Measurements from ENCODE around the gene ARHGEF17. TPM values are rescaled to one million over a fixed set of nuclear protein-coding genes. Genes with fewer than 3 reads are reported as not detected.

Gene ARHGEF17
- total and polyA plus RNA-seq, 2 of the 13 experiments (the other 11 are each of a cell fraction or from before 2014, with no cell fraction given) = 10.7 to 28.8 TPM

GRCh38 chr11:73307323-73308002 is 613 bp upstream of the ARHGEF17 start (continued):
- TF ChIP-seq PATZ1 (CRISPR knock-in tag; IDR thresholded peaks at IDR 0.05) (peak; percentile 70; the same call in 1 of the 2 replicates), HNRNPL (IDR thresholded peaks at IDR 0.05; ENCODE audit: low read depth, low read length) (no peak), NKX3-1 (CRISPR knock-in tag; IDR thresholded peaks at IDR 0.05) (no peak), MEIS1 (CRISPR knock-in tag; IDR thresholded peaks at IDR 0.05; ENCODE audit: borderline replicate concordance) (peak; percentile 66; the same call in 1 of the 2 replicates), MTERF4 (CRISPR knock-in tag; IDR thresholded peaks at IDR 0.05) (no peak), ZNF660 (CRISPR knock-in tag; IDR thresholded peaks at IDR 0.05; ENCODE audit: borderline replicate concordance, low read depth) (no peak), ZNF709 (CRISPR knock-in tag; IDR thresholded peaks at IDR 0.05) (no peak), ZNF747 (CRISPR knock-in tag; IDR thresholded peaks at IDR 0.05; ENCODE audit: borderline replicate concordance) (no peak; the same call in 1 of the 2 replicates), CAMTA2 (CRISPR knock-in tag; IDR thresholded peaks at IDR 0.05; ENCODE audit: borderline replicate concordance) (no peak), MAFF (IDR thresholded peaks at IDR 0.05; ENCODE audit: low read depth, low read length) (no peak), EED (CRISPR knock-in tag; IDR thresholded peaks at IDR 0.05) (no peak), TFDP2 (CRISPR knock-in tag; IDR thresholded peaks at IDR 0.05) (no peak; the same call in 1 of the 2 replicates), YY1 (IDR thresholded peaks at IDR 0.05; ENCODE audit: insufficient read depth, insufficient replicate concordance, low read depth, low read length) (peak; percentile 20), MIER3 (CRISPR knock-in tag; IDR thresholded peaks at IDR 0.05; ENCODE audit: borderline replicate concordance) (no peak), ZKSCAN8 (CRISPR knock-in tag; IDR thresholded peaks at IDR 0.05; ENCODE audit: borderline replicate concordance) (peak; percentile 68; the same call in 1 of the 2 replicates), ZSCAN20 (CRISPR knock-in tag; IDR thresholded peaks at IDR 0.05; ENCODE audit: borderline replicate concordance) (no peak), ZNF772 (CRISPR knock-in tag; IDR thresholded peaks at IDR 0.05) (no peak), ZNF570 (CRISPR knock-in tag; IDR thresholded peaks at IDR 0.05; ENCODE audit: borderline replicate concordance) (no peak), ZNF841 (CRISPR knock-in tag; IDR thresholded peaks at IDR 0.05; ENCODE audit: borderline replicate concordance) (no peak), ZBED4 (CRISPR knock-in tag; IDR thresholded peaks at IDR 0.05; ENCODE audit: borderline replicate concordance) (no peak)

Measured in HepG2 (cell line).